GM10847 (cell line): ENCODE measurements around the gene ZNF3.

Experiments used
- POLR2A ChIP-seq: IDR thresholded peaks from 2 replicates; pipeline ENCODE4 v1.6.1; 2011; ENCODE audit not compliant: insufficient read length; ENCODE audit errors: extremely low read depth

The ZNF3 gene

DNA sequence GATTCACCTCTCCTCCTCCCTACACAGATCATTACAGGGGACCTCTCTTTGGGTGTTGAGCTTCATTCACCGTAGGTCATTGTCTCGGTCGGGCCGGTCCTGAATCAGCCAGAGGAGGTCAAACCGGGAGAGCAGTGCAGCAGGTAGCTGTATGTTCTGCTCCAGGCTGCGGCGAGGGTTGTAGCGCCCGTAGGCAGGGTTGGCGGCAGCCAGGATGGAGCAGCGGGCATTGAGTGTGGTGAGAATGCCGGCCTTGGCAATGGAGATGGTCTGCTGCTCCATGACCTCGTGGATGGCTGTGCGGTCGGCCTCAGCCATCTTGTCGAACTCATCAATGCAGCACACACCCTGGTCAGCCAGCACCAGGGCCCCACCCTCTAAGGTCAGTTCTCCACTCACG is 14.2 kb upstream of the ZNF3 start:
- no peak for TF ChIP-seq POLR2A

- TF ChIP-seq POLR2A: no peak
These were observed 13.8 kb upstream of the ZNF3 start for GRCh38 chr7:100095289-100095688.

GRCh38 chr7:100093925-100094486 is 12.5 kb upstream of the ZNF3 start:
- no peak for TF ChIP-seq POLR2A

DNA sequence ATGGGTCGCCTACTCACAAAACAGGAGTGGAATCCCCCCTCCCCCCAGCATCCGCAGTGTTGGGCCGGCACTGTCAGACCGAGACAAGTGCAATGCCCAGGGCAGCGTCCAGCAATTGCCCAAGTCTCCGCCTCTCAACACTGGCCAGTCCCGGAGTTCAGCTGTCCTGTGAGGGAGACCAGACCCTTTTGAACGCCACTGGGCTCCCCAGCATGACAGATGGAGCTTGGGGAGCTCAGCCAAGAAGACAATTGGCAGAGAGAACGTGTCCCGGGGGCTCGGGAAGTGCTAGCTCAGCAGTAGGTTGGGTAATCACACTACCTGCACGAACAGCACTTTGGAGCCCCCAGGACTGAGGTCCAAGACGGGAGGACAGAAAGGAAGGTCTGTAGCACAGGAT is 12.0 kb upstream of the ZNF3 start:
- no peak for TF ChIP-seq POLR2A

- TF ChIP-seq POLR2A: no peak
These were observed 11.5 kb upstream of the ZNF3 start for GRCh38 chr7:100093054-100093453.

GRCh38 chr7:100091411-100092181 is 10.1 kb upstream of the ZNF3 start:
- no peak for TF ChIP-seq POLR2A

GRCh38 chr7:100090527-100091410 is 9.2 kb upstream of the ZNF3 start:
- no peak for TF ChIP-seq POLR2A

DNA sequence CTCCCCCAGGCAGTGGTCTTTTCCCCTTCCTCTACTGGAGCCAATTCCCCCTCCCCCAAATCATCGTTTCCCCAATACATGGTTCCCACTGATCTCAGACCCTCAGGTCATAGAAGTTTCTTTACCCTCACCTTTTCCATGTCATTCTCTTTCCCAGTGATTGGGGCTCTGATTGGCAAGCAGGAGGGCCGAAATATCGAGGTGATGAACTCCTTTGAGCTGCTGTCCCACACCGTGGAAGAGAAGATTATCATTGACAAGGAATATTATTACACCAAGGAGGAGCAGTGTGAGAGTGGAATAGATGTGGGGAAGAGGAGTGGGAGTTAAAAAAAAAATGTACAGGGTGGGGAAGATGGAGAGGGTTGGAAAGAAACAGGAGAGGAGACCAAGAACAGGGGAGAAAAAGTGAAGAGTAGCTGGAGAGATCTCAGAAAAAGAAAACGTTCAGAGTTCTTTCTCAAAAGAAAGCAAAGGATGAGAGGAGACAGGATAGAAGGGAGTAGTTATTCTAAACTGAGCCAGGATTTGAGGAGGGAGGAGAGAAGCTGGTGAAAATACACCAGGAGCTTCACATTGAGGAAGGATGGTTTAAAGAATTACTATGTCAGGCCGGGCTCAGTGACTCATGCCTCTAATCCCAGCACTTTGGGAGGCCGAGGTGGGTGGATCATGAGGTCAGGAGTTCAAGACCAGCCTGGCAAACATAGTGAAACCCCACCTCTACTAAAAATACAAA is 8.1 kb upstream of the ZNF3 start:
- TF ChIP-seq POLR2A: no peak

GRCh38 chr7:100088621-100089457 is 7.3 kb upstream of the ZNF3 start, which contains the start of gene COPS6:
Gene COPS6, plus strand, starts transcription at chr7:100088969. Its CDS starts 22 bp downstream, at chr7:100088991.
- TF ChIP-seq POLR2A: peak; percentile 96

DNA sequence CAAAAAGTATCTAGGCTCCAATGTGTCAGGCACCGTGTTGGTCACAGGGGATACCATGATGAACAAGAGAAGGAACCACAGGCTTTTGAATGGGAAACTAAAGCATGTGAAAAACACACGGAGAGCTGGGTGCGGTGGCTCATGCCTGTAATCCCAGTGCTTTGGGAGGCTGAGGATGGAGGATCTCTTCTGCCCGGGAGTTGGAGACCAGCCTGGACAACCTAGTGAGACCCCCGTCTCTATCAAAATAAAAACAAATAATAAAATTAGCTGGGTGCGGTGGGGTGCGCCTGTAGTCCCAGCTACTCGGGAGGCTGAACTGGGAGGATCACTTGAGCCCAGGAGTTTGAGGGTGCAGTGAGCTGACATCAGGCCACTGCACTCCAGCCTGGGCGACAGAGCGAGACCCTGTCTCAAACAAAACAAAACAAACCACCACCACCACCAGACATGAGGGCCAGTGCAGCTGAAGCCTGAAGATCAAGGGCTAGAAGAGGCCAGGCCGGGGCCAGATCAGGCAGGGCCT is 6.6 kb upstream of the ZNF3 start:
- TF ChIP-seq POLR2A: no peak

DNA sequence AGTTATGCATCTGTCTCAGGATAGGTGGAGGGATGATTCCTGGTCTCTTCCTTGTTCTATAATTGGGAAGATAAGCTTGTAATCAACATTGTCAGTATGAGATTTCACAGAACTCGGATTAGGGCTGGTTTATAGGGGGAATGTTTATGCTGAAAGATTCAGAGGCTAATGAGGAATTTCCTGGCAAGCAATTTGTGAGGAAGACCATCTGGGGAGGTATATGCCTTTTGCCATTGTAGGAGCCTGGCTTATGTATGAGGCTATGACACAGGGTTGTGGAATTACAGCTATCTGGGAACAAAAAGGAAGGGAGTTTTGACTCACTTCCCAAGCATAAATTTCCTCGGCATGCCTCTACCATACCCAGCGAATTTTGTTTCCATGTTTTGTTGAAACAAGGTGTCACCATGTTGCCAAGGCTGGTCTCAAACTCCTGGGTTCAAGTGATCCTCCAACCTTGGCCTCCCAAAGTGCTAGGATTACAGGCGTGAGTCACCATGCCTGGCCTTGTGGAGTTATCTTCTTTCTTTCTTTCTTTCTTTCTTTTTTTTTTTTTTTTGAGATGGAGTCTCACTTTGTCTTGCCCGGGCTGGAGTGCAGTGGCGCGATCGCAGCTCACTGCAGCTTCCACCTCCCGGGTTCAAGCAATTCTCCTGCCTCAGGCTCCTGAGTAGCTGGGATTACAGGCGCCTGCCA is 5.7 kb upstream of the ZNF3 start:
- no peak for TF ChIP-seq POLR2A

DNA sequence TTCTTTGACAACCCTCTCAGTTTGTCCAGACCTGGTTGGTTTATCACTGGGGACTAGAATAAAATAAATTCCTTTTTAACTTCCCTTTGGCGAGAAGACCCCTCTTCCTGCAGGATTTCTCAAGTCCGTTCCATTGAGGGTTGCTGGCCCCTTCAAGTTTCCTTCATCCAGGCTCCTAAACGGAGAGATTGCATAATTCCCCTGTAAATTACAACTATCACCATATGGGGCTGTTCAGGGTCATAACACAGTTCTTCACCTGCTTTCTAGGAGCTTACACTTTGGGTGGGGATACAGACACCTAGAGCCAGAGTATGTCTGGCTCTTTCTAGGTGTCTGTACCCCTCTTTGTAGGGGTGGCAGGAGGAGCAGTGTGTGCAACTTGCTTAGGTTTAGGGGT is 4.0 kb upstream of the ZNF3 start:
- no peak for TF ChIP-seq POLR2A

DNA sequence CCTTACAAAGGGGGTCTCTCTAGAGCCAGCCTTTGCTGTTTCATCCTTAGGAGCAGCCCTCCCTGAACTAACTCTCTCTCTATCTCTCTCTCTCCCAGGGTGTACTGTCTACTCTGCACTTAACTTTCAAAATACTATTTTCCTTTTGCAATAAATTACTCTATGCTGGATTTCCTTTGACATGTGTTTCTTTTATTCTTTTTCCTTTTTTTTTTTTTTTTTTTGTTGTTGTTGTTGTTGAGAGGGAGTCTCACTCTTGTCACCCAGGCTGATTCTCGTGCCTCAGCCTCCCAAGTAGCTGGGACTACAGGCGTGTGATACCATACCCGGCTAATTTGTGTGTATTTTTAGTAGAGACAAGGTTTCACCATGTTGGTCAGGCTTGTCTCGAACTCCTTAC is 1.5 kb upstream of the ZNF3 start:
- no peak for TF ChIP-seq POLR2A
